Measurements from ENCODE around the gene OR13F1. TPM values are rescaled to one million over a fixed set of nuclear protein-coding genes. Genes with fewer than 3 reads are reported as not detected.

Gene OR13F1
- total RNA-seq, 1 experiment from 2014 or later = not detected

DNA sequence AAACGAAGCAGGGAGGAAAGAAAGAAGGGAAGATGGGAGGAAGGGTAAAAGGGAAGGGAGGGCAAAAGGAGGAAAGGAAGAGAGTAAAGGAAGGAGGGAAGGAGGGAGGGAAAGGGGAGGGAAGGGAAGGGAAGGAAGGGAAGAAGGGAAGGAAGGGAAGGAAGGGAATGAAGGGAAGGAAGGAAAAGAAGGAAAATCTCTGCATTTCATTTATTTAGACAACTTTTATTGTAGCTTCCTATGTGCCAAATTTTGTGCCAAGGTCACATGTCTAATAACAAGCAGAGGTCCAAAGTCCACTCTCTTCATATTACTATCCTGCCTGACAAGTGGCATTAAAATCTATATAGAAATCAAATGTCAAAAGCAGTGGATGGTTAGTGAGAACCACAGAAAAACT, 35.2 kb downstream of the OR13F1 start:
- intact Hi-C loops (cut with micrococcal nuclease) = no loop called here
- Histone ChIP-seq H3K4me1 (ENCODE audit: control insufficient read depth in 1 of 2, insufficient read depth in 2 of 2, low read length in 2 of 2) (no peaks in the 10 kb centered on the region), H3K36me3 (ENCODE audit: control insufficient read depth in 1 of 2, insufficient read depth in 2 of 2, low read length in 2 of 2) (no peaks in the 10 kb centered on the region)

DNA sequence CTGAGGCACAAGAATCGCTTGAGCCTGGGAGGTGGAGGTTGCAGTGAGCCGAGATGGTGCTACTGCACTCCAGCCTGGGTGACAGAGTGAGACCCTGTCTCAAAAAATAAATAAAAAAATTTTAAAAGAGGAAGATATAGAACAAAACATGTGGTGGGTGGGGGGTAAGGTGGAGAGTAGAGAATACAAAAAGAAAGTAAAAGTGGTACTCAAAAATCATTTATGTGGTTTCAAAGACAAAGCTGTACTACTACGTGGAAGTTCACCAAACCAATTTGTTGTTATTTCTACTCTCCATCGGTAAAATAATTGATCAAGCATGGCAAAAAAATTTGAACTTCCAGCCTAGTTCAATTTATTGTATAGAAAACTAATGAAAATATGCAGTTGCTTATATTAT, 40.6 kb downstream of the OR13F1 start:
- Histone ChIP-seq H3K9me2 (ENCODE audit: insufficient read depth) (no peaks in the 10 kb centered on the region; the same call in 1 of the 2 replicates), H3K79me2 (ENCODE audit: insufficient read depth, low read length) (no peaks in the 10 kb centered on the region), H2AFZ (ENCODE audit: low read depth, low read length, poor library complexity, severe bottlenecking) (no peak overlapping the region), H4K20me1 (ENCODE audit: insufficient read depth) (no peaks in the 10 kb centered on the region), H3K4me1 (ENCODE audit: control insufficient read depth in 1 of 2, insufficient read depth in 2 of 2, low read length in 2 of 2) (no peaks in the 10 kb centered on the region), H3K27me3 (ENCODE audit: insufficient read depth, low read length) (no peaks in the 10 kb centered on the region; the same call in 1 of the 2 replicates), H3K4me2 (ENCODE audit: low read length) (no peak overlapping the region), H3K4me3 (replicated peaks in 1 of 2; ENCODE audit: low read depth in 1 of 2, low read length in 2 of 2) (no peak overlapping the region), H3K27ac (ENCODE audit: low read depth, low read length) (no peak overlapping the region), H3K36me3 (ENCODE audit: control insufficient read depth in 1 of 2, insufficient read depth in 2 of 2, low read length in 2 of 2) (no peaks in the 10 kb centered on the region), H3K9ac (ENCODE audit: low read length) (no peak overlapping the region), H3K9me3 (ENCODE audit: control insufficient read depth in 1 of 2, insufficient read depth in 1 of 2, low read depth in 1 of 2, low read length in 2 of 2) (no peaks in the 10 kb centered on the region)
- no peak for ATAC-seq
- ChIA-PET RAD21 (ENCODE audit: low non-redundant PET in 1 of 2, low total read pairs in 2 of 2, uncharacterized antibody in 2 of 2, unreplicated experiment in 2 of 2) (no interaction called here), CTCF (no interaction called here), POLR2A (no interaction called here)
- no TSS peak for BruUV-seq (replicated peaks)
- no peak for DNase-seq (ENCODE audit: low read depth, low spot score)
- TF ChIP-seq SIN3A (IDR thresholded peaks at IDR 0.05; ENCODE audit: low read depth) = no peak
- no peak for TF ChIP-seq JUND (IDR thresholded peaks at IDR 0.05)
- no peak for TF ChIP-seq SP1 (IDR thresholded peaks at IDR 0.05; ENCODE audit: low read depth)
- TF ChIP-seq, protein P1, sequence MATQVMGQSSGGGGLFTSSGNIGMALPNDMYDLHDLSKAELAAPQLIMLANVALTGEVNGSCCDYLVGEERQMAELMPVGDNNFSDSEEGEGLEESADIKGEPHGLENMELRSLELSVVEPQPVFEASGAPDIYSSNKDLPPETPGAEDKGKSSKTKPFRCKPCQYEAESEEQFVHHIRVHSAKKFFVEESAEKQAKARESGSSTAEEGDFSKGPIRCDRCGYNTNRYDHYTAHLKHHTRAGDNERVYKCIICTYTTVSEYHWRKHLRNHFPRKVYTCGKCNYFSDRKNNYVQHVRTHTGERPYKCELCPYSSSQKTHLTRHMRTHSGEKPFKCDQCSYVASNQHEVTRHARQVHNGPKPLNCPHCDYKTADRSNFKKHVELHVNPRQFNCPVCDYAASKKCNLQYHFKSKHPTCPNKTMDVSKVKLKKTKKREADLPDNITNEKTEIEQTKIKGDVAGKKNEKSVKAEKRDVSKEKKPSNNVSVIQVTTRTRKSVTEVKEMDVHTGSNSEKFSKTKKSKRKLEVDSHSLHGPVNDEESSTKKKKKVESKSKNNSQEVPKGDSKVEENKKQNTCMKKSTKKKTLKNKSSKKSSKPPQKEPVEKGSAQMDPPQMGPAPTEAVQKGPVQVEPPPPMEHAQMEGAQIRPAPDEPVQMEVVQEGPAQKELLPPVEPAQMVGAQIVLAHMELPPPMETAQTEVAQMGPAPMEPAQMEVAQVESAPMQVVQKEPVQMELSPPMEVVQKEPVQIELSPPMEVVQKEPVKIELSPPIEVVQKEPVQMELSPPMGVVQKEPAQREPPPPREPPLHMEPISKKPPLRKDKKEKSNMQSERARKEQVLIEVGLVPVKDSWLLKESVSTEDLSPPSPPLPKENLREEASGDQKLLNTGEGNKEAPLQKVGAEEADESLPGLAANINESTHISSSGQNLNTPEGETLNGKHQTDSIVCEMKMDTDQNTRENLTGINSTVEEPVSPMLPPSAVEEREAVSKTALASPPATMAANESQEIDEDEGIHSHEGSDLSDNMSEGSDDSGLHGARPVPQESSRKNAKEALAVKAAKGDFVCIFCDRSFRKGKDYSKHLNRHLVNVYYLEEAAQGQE (IDR thresholded peaks at IDR 0.05; ENCODE audit: low read depth) = no peak
- TF ChIP-seq POLR2A (IDR thresholded peaks at IDR 0.05; ENCODE audit: borderline replicate concordance, extremely low read depth, insufficient read depth, insufficient read length) = no peak
- TF ChIP-seq, protein P2, sequence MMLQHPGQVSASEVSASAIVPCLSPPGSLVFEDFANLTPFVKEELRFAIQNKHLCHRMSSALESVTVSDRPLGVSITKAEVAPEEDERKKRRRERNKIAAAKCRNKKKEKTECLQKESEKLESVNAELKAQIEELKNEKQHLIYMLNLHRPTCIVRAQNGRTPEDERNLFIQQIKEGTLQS (IDR thresholded peaks at IDR 0.05) = no peak
- no peak for TF ChIP-seq TCF7L2 (IDR thresholded peaks at IDR 0.05; ENCODE audit: borderline replicate concordance, extremely low read depth, insufficient read depth, insufficient read length)
- TF ChIP-seq, protein P3, sequence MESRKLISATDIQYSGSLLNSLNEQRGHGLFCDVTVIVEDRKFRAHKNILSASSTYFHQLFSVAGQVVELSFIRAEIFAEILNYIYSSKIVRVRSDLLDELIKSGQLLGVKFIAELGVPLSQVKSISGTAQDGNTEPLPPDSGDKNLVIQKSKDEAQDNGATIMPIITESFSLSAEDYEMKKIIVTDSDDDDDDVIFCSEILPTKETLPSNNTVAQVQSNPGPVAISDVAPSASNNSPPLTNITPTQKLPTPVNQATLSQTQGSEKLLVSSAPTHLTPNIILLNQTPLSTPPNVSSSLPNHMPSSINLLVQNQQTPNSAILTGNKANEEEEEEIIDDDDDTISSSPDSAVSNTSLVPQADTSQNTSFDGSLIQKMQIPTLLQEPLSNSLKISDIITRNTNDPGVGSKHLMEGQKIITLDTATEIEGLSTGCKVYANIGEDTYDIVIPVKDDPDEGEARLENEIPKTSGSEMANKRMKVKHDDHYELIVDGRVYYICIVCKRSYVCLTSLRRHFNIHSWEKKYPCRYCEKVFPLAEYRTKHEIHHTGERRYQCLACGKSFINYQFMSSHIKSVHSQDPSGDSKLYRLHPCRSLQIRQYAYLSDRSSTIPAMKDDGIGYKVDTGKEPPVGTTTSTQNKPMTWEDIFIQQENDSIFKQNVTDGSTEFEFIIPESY (IDR thresholded peaks at IDR 0.05; ENCODE audit: extremely low read depth, insufficient replicate concordance, low read length) = no peak
- no peak for TF ChIP-seq ZFX (IDR thresholded peaks at IDR 0.05)
- no peak for TF ChIP-seq CBX3 (IDR thresholded peaks at IDR 0.05; ENCODE audit: low read depth)
- no peak for TF ChIP-seq POLR2AphosphoS5 (IDR thresholded peaks at IDR 0.05; ENCODE audit: low read depth, low read length)
- no peak for TF ChIP-seq ZNF274 (IDR thresholded peaks at IDR 0.05; ENCODE audit: low read depth, low read length)
- TF ChIP-seq, protein P4, sequence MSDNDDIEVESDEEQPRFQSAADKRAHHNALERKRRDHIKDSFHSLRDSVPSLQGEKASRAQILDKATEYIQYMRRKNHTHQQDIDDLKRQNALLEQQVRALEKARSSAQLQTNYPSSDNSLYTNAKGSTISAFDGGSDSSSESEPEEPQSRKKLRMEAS (IDR thresholded peaks at IDR 0.05) = no peak
- intact Hi-C loops (cut with micrococcal nuclease) = no loop called here

More for the DNA sequence above, 35.2 kb downstream of the OR13F1 start:
- Histone ChIP-seq H3K9me2 (ENCODE audit: insufficient read depth) (no peaks in the 10 kb centered on the region; the same call in 1 of the 2 replicates), H3K9ac (ENCODE audit: low read length) (no peak overlapping the region), H2AFZ (ENCODE audit: low read depth, low read length, poor library complexity, severe bottlenecking) (no peak overlapping the region), H3K9me3 (ENCODE audit: control insufficient read depth in 1 of 2, insufficient read depth in 1 of 2, low read depth in 1 of 2, low read length in 2 of 2) (no peaks in the 10 kb centered on the region), H3K27ac (ENCODE audit: low read depth, low read length) (no peak overlapping the region), H3K79me2 (ENCODE audit: insufficient read depth, low read length) (no peaks in the 10 kb centered on the region), H4K20me1 (ENCODE audit: insufficient read depth) (no peaks in the 10 kb centered on the region), H3K27me3 (ENCODE audit: insufficient read depth, low read length) (no peaks in the 10 kb centered on the region), H3K4me3 (replicated peaks in 1 of 2; ENCODE audit: low read depth in 1 of 2, low read length in 2 of 2) (no peak overlapping the region), H3K4me2 (ENCODE audit: low read length) (no peak overlapping the region)
- POLR2A ChIA-PET = no interaction called here
- BruUV-seq (replicated peaks) = no TSS peak
- ATAC-seq (no peak), DNase-seq (ENCODE audit: low read depth, low spot score) (no peak)
- TF ChIP-seq EZH2 (IDR thresholded peaks at IDR 0.05) (no peak), ZNF274 (IDR thresholded peaks at IDR 0.05; ENCODE audit: low read depth, low read length) (no peak), POLR2AphosphoS5 (IDR thresholded peaks at IDR 0.05; ENCODE audit: low read depth, low read length) (no peak), JUND (IDR thresholded peaks at IDR 0.05) (no peak), POLR2A (IDR thresholded peaks at IDR 0.05; ENCODE audit: borderline replicate concordance, extremely low read depth, insufficient read depth, insufficient read length) (no peak), ELF1 (IDR thresholded peaks at IDR 0.05; ENCODE audit: borderline replicate concordance, low read depth) (no peak)
- CTCF ChIA-PET = no interaction called here
- RAD21 ChIA-PET (ENCODE audit: low non-redundant PET in 1 of 2, low total read pairs in 2 of 2, uncharacterized antibody in 2 of 2, unreplicated experiment in 2 of 2) = no interaction called here
